AG09319 (cell line): ENCODE measurements around the gene NR5A2.

Experiments
- DNase-seq: peaks from one replicate; pipeline ENCODE4 v3.0.0-alpha.2; 2010; ENCODE audit warnings: low read depth; ENCODE audit errors: extremely low read depth
- TF ChIP-seq, protein P1 (sequence below): IDR thresholded peaks from 2 replicates; pipeline ENCODE4 v1.5.1; 2011; ENCODE audit warnings: low read depth, mild to moderate bottlenecking, inconsistent platforms, low read length, moderate library complexity

The NR5A2 gene

DNA sequence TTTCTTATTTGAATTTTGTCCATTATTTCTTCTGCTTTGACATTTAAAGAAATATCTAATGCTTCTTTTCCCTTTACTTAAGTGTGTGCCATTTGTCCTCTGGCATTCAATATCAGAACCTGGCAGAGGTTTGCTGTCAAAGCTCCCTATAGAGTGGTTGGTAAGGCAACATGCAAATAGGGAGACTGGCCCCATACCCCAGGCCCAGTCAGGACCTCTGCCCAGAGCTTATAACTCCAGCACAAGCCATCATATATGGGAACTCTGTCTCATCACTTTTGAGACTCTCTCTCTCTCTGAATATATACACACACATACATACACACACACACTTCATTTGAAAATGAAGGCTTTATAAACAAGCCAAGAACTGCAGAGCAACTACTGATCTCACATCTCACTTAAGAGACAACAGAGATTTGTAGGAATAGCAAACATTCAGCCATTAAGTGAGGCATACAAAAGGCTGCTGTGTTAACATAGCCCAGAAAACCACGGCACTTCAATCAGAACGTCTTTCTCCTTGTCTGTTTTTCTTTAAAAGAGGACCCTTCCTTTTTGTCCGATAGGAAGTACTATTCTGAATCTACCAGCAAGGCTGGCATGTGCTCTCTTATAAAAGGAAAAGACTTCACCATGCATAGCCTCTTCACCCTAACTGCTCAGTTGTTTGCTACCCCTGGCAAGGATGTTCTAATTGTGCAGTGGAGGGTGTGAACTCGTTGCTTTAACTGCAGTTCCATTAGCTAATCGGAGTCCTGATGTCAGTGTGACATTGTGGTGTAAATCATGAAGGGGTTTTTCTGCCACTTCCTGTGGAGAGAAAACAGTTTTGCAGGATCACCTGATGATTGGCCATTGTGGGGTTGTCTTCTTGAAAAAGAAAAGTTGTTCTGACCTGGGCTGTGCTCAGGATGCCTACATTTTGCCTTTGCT, 101.7 kb downstream of the NR5A2 start:
- TF ChIP-seq, protein P1, sequence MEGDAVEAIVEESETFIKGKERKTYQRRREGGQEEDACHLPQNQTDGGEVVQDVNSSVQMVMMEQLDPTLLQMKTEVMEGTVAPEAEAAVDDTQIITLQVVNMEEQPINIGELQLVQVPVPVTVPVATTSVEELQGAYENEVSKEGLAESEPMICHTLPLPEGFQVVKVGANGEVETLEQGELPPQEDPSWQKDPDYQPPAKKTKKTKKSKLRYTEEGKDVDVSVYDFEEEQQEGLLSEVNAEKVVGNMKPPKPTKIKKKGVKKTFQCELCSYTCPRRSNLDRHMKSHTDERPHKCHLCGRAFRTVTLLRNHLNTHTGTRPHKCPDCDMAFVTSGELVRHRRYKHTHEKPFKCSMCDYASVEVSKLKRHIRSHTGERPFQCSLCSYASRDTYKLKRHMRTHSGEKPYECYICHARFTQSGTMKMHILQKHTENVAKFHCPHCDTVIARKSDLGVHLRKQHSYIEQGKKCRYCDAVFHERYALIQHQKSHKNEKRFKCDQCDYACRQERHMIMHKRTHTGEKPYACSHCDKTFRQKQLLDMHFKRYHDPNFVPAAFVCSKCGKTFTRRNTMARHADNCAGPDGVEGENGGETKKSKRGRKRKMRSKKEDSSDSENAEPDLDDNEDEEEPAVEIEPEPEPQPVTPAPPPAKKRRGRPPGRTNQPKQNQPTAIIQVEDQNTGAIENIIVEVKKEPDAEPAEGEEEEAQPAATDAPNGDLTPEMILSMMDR = no peak
- DNase-seq = no peak

DNA sequence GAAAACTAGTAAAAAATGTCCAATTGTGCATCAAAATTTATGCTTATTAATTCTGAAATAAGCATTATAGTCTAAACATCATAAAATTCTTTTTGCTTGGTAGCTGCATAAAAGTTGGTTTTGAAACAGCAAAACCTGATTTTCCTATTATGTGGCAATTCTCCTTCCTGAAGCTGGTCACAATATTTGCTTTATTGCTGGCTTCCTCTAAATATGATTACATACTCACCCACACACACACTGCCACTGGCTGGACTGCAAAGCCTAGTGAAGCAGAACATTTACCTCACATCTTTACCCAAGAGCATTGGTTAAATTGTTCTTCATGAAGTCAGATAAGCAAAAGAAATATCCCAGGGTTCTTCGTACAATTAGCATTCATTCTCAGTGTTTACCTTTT, 103.0 kb downstream of the NR5A2 start:
- DNase-seq = no peak
- TF ChIP-seq, protein P1 = no peak

DNA sequence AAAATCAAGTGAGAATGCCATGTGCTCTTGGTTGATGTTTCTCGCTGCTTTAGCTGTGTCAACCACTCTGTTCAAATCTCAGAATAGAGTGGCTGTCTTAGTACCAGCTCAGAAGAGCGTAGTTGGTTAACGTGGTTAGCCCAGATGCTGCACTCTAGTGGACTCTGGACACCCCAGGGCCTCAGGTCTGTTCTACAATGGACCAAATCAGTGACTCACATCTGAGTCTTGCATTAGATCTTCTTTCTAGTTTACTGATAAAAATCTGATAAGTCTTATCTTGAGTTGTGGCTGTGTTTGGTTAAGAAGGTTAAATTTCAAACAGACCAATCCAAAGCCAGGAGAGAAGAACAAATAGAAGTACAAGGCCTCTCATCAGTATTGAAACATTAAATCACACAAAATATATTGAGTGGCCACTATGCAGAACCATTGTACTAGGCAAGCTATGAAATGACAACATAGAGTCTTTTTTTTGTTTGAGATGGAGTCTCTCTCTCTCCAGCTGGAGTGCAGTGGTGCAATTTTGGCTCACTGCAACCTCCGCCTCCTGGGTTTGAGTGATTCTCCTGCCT, 104.1 kb downstream of the NR5A2 start:
- TF ChIP-seq, protein P1 = no peak; the same call in 1 of the 2 replicates
- no peak for DNase-seq

DNA sequence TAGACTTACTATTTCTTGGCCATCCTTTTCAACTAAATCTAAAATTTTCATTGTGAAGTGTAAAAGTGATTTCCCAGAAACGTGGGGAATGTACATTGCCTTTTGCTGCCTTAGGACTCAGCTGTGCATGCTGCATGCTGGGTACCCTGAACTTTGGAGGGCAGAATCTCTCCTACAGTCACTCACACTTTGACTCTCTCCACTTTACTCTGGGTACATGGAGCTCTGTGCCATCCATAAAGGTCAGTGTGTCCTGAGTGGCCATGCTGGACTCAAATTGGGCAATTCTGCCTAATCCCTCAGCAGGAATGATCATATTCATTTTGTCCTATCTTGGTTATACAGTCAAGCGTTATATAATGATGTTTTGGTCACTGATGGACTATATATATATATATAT, 105.6 kb downstream of the NR5A2 start:
- TF ChIP-seq, protein P1 = no peak
- no peak for DNase-seq

DNA sequence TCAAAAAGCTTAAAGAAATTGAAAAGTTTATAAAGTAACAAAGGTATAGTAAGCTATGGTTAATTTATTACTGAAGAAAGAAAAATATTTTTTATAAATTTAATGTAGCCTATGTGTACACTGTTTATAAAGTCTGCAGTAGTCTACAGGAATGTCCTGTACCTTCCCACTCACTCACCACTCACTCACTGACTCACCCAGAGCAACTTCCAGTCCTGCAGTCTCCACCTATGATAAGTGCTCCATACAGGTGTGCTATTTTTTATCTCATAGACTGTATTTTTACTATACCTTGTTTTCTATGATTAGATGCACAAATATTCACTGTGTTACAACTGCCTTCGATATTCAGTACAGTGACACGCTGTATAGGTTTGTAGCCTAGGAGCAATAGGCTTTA, 106.6 kb downstream of the NR5A2 start:
- TF ChIP-seq, protein P1 = no peak
- DNase-seq = no peak

DNA sequence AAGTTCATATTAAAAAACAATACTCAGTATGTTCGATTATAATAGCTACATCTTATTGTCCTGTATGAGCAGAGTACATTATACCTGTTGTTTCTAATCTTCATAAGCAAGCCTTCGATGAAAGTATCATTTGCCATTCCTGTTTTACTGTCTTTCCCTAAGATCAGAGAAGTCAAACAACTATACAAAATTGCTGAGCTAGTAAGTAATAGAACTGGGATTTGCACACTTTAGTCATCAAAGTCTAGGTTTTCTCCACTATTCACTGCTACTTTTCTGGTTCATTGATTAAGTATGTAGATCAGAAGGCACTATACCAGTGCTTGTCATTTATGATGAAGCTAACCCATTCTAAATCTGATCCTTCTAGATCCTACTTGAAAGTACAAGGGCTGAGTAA, 108.9 kb downstream of the NR5A2 start:
- TF ChIP-seq, protein P1 = no peak
- DNase-seq = no peak

DNA sequence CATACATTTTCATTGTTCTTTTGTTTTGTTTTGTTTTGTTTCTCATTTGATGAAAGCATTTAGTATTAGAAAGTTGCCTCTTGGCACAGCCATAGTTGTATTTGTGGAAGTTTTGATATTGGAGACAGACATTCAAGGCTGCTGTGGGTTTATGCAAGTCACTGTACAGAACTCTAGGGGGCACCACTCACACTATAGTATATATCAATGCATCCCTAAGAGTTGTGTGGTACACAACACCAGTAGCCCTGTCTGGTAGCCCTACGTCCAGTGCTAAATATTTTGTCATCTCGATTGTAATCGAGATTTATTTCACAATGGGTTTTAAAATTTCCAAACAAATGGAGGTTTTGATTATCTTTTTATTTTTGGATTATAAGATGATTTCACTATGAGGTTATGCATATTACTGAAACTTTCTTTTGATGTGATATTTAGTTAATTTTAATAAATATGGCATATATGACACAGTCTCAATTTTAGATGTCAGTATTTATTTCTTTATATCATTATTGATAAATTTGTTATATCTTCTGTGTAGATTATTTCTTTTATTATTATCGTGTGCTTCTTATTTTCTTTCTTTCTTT, 112.2 kb downstream of the NR5A2 start:
- no peak for DNase-seq
- TF ChIP-seq, protein P1 = peak; percentile 46
